ENCODE measurements around the gene NAPG. TPM values are rescaled to one million over a fixed set of nuclear protein-coding genes. Genes with fewer than 3 reads are reported as not detected.
A peak's percentile ranks its signal among the peaks of the same experiment; 100 is the strongest.

NAPG gene
- total and polyA plus RNA-seq, 9 of the 15 experiments (the other 6 are each of a cell fraction or from before 2014, with no cell fraction given): 31.6 to 63.3 (median 50.9) TPM

- intact Hi-C loops (cut with micrococcal nuclease): no loop called here
- CTCF ChIA-PET (ENCODE audit: low intra/inter-chr PET ratio): interaction anchor here (1.1 to 2.1 kb wide), 2 partner anchors 547 kb away, joined by 3 to 12 read pairs; no protein-coding TSS in a partner anchor
- POLR2A ChIA-PET: interaction anchor here (0.6 to 1.5 kb wide), 3 partner anchors 11 to 654 kb away, joined by 3 to 5 read pairs (median 3); no protein-coding TSS in a partner anchor
- TF ChIP-seq ZNF583 (CRISPR knock-in tag; IDR thresholded peaks at IDR 0.05) (no peak), ETS1 (conservative IDR thresholded peaks at IDR 0.05; ENCODE audit: control insufficient read depth, low read depth, low read length) (no peak), ZNF830 (CRISPR knock-in tag; IDR thresholded peaks at IDR 0.05) (no peak), XRCC4 (IDR thresholded peaks at IDR 0.05; ENCODE audit: extremely low read depth, insufficient read depth, insufficient read length) (no peak), TCF7 (IDR thresholded peaks at IDR 0.05; ENCODE audit: borderline replicate concordance) (no peak), ZNF143 (CRISPR knock-in tag; IDR thresholded peaks at IDR 0.05) (no peak), CBX8 (IDR thresholded peaks at IDR 0.05; ENCODE audit: borderline replicate concordance, extremely low read depth, low read depth, low read length, poor library complexity, severe bottlenecking) (no peak), CTCF (IDR thresholded peaks at IDR 0.05 in 2 of 3, conservative IDR thresholded peaks at IDR 0.05 in 1 of 3; ENCODE audit: insufficient read depth in 2 of 3, low read depth in 1 of 3, low read length in 3 of 3) (peak; percentile 32 to 44 (median 40); a peak in 3 of 6 replicates), SRSF7 (optimal IDR thresholded peaks at IDR 0.05; ENCODE audit: low read depth, low read length) (no peak), MAFG (tag; conservative IDR thresholded peaks at IDR 0.05) (0 out of 2 replicates have a peak, but pooled peaks have one; percentile 28)
- TF ChIP-seq, protein P1, sequence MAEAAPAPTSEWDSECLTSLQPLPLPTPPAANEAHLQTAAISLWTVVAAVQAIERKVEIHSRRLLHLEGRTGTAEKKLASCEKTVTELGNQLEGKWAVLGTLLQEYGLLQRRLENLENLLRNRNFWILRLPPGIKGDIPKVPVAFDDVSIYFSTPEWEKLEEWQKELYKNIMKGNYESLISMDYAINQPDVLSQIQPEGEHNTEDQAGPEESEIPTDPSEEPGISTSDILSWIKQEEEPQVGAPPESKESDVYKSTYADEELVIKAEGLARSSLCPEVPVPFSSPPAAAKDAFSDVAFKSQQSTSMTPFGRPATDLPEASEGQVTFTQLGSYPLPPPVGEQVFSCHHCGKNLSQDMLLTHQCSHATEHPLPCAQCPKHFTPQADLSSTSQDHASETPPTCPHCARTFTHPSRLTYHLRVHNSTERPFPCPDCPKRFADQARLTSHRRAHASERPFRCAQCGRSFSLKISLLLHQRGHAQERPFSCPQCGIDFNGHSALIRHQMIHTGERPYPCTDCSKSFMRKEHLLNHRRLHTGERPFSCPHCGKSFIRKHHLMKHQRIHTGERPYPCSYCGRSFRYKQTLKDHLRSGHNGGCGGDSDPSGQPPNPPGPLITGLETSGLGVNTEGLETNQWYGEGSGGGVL (CRISPR knock-in tag; IDR thresholded peaks at IDR 0.05): no peak
Measured at GRCh38 chr18:10518595-10519255, 7.1 kb upstream of the NAPG start.

More at GRCh38 chr18:10518595-10519255, 7.1 kb upstream of the NAPG start:
- no peaks in the 10 kb centered on the region for H3K9me3 ChIP-seq (replicated peaks; ENCODE audit: control insufficient read depth, insufficient read depth, low read depth, low read length)
- no peak overlapping the region for H3K27ac ChIP-seq (ENCODE audit: extremely low read depth, low read depth, low read length)
- H2AFZ ChIP-seq (ENCODE audit: low read depth, low read length): no peak overlapping the region
- H3K4me3 ChIP-seq: no peak overlapping the region
- in situ Hi-C loops (cut with MboI): no loop called here
- peaks cover 15 to 33% of the 10 kb centered on the region in 2 experiments; a peak in 4 of 5 replicates for H3K27me3 ChIP-seq (ENCODE audit: control insufficient read depth in 2 of 2, insufficient read depth in 2 of 2, low read length in 2 of 2)
- peak; percentile 61 for ATAC-seq
- no peaks in the 10 kb centered on the region for H4K20me1 ChIP-seq (replicated peaks; ENCODE audit: control insufficient read depth, insufficient read depth, low read length)
- no peak for FAIRE-seq
- DNase-seq (ENCODE audit: extremely low read depth in 1 of 4, low spot score in 3 of 4): peak; percentile 33 to 48 (median 36)
- WGBS (ENCODE audit: insufficient coverage, low coverage, missing lambda C conversion rate): 1% methylated on average over 12 of the region's 12 CpGs
- H3K4me1 ChIP-seq (replicated peaks in 1 of 2; ENCODE audit: control insufficient read depth in 2 of 2, insufficient read depth in 2 of 2, low read length in 2 of 2): no peaks in the 10 kb centered on the region; a peak in 1 of 5 replicates
- H3K9ac ChIP-seq (ENCODE audit: insufficient read depth in 1 of 2, low read depth in 2 of 2, low read length in 2 of 2): no peak overlapping the region
- no peak overlapping the region for H3K4me2 ChIP-seq (ENCODE audit: insufficient read depth, low read length)
- H3K36me3 ChIP-seq (ENCODE audit: control insufficient read depth, insufficient read depth, low read length): no peaks in the 10 kb centered on the region
- no peaks in the 10 kb centered on the region for H3K79me2 ChIP-seq (ENCODE audit: control insufficient read depth, insufficient read depth, low read length)
- BruUV-seq (replicated peaks): no TSS peak
- H3K9me1 ChIP-seq (ENCODE audit: control insufficient read depth, insufficient read depth, low read length): no peaks in the 10 kb centered on the region
